Midbrain (tissue), 1 donor: Measurements from ENCODE around the gene KRTAP13-1.

Source experiments
- DNase-seq: peaks from one replicate; lab custom pipeline; 2025; lab: John Stamatoyannopoulos, UW

KRTAP13-1 gene, protein sequence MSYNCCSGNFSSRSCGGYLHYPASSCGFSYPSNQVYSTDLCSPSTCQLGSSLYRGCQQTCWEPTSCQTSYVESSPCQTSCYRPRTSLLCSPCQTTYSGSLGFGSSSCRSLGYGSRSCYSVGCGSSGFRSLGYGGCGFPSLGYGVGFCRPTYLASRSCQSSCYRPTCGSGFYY

DNA sequence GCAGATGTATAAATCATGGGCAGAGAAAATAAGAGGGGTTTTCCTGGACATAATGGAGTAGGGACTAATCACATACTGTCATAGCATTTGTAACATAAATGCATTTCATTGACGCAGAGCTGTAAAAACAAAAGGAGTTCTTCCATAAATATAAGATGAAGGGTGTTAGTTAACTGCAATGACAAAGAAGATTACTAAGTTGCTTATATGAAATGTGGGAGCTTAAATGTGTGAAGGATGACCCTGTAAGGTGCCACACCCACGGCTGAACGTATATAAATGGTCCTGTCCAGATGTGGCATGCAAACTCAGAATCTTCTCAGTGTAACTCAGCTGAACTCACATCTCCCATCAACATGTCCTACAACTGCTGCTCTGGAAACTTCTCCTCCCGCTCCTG lies at the start of gene KRTAP13-1:
Gene KRTAP13-1, plus strand, starts transcription at position 301 of the 400 bp plus-strand sequence. Its CDS starts 56 bp downstream, at position 357.
- no peak for DNase-seq

GRCh38 chr21:30348506-30348905 lies 47.3 kb upstream of the KRTAP13-1 start, which contains the start of gene KRTAP23-1:
Gene KRTAP23-1, minus strand, starts transcription at chr21:30348606. Its CDS starts 0 bp downstream, at chr21:30348606.
- DNase-seq: no peak

GRCh38 chr21:30349572-30349971 lies 46.3 kb upstream of the KRTAP13-1 start:
- DNase-seq: no peak

- DNase-seq: no peak
These were observed 44.3 kb upstream of the KRTAP13-1 start for GRCh38 chr21:30351534-30351933.

DNA sequence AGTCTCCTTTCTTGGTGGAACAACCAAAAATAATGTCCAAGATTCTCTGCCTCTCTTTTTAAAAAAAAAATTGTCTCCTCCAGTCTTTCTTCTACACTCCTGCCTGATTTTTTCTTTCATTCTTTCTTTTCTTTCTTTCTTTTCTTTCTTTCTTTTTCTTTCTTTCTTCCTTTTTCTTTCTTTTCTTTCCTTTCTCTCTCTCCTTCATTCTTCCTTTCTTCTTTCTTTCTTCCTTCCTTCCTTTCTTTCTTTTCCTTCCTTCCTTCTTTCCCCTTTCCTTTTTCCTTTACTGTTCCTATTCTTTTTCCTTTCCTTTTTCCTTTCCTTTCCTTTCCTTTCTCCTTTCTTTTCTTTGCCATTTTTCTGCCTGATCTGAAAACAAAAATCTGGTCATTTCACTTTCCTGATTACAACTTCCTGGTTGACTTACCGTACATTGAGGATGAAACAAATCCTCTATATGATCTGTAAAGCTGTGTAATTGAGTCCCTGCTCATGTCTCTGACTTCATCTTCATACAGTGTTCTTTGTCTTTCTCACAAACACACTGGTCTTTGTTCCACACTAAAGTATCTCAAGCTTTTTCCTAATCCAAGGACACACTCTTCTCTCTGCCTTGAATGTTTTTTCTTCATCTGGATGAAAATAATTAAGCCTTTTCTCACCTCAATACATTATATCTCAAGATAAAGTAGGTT lies 41.4 kb upstream of the KRTAP13-1 start:
- no peak for DNase-seq

GRCh38 chr21:30355906-30356305 lies 39.9 kb upstream of the KRTAP13-1 start:
- DNase-seq: no peak

- no peak for DNase-seq
These were observed 23.6 kb upstream of the KRTAP13-1 start, which contains the start of gene KRTAP13-2 for GRCh38 chr21:30372139-30372770. Gene KRTAP13-2, minus strand, starts transcription at chr21:30372271. Its CDS starts 58 bp downstream, at chr21:30372213.

- DNase-seq: no peak
These were observed 13.6 kb upstream of the KRTAP13-1 start for GRCh38 chr21:30382201-30382600.

- no peak for DNase-seq
These were observed 4.3 kb upstream of the KRTAP13-1 start for GRCh38 chr21:30391492-30392025.

DNA sequence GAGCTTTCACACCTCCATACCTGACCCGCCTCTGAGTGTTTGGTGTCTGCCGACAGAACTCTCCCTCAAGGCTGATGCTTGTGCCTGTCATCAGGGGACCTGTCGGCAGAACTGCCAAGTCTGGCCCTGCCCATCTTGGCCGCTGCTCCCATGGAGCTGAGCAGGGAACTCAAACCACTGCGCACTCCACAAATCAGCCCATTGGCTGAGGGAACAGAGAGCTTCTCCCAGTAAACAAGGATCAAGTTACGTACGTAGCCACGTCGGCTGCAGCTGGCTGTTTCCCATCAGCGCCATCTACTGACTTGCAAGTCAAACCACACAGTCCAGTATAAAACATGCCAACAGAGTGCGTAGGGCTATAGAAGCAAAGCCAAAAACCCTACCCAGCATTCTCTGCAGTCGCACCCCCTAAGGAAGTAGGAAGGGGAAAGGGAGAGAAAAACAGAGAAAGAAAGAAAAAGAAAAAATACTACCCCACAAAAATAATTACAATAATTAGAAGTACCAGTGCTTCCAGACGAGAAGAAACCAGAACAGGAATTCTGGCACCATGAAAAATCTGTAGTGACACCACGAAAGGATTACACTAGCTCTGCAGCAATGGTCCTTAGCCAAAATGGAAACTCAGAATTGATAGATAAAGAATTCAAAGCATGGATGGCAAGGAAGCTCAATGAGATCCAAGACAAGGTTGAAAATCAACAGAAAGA lies 13.1 kb downstream of the KRTAP13-1 start:
- no peak for DNase-seq

DNA sequence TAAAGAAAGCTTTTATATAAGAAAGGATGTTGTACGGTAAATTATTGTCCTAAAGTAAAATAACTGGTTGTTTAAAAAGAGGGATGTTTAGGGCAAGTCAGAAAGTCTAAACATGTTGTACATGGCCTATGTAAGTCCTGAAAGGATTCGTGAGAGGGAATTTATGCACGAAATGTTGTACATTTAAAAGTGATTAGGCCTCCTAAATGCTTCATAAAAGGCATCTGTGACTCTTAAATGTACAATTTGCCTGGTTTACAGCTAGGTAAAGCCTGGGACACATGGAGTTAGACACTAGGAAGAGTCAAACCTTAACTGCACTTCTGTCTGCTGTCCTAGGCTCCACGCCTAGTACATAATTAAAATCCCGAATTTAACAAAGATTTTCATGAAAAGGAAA lies 20.2 kb downstream of the KRTAP13-1 start:
- DNase-seq: no peak

GRCh38 chr21:30425826-30426225 lies 30.0 kb downstream of the KRTAP13-1 start, which contains the start of gene KRTAP13-3:
Gene KRTAP13-3, minus strand, starts transcription at chr21:30425926. Its CDS starts 14 bp downstream, at chr21:30425912.
- no peak for DNase-seq

DNA sequence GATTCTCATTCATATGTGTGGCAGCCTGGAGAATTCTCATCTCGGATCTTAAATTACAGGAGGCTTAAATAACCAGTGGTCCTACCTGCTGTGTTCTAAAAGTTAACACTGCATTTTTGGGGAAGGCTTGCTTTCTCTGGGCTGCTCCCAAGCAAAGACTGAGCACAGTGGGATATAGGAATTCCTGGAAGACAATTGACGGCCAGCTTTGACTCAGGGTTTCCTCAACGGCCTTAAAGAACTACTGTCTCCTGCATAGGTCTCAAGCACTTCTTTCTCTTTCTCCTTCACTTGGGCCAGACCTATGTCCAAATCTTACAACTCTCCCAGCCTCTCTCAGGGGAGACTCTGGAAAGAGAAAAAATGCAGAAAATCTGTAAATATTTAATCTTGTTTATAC lies 30.9 kb downstream of the KRTAP13-1 start:
- DNase-seq: no peak

DNA sequence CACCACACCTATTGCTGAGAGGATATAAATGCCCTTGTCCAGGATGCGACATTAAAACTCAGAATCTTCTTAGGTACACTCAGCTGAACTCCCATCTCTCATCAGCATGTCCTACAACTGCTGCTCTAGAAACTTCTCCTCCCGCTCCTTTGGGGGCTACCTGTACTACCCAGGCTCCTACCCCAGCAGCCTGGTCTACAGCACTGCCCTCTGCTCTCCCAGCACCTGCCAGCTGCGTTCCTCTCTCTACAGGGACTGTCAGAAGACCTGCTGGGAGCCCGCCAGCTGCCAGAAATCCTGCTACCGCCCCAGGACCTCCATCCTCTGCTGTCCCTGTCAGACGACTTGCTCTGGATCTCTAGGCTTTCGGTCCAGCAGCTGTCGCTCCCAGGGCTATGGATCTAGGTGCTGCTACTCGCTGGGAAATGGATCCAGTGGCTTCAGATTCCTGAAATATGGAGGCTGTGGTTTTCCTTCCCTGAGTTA lies 34.4 kb downstream of the KRTAP13-1 start, which contains the start of gene KRTAP13-4:
Gene KRTAP13-4, plus strand, starts transcription at position 51 of the 486 bp plus-strand sequence. Its CDS starts 56 bp downstream, at position 107.
- DNase-seq: no peak

- DNase-seq: peak; percentile 0
These were observed 38.3 kb downstream of the KRTAP13-1 start for GRCh38 chr21:30434033-30434631.

- no peak for DNase-seq
These were observed 41.3 kb downstream of the KRTAP13-1 start for GRCh38 chr21:30437010-30437565.

DNA sequence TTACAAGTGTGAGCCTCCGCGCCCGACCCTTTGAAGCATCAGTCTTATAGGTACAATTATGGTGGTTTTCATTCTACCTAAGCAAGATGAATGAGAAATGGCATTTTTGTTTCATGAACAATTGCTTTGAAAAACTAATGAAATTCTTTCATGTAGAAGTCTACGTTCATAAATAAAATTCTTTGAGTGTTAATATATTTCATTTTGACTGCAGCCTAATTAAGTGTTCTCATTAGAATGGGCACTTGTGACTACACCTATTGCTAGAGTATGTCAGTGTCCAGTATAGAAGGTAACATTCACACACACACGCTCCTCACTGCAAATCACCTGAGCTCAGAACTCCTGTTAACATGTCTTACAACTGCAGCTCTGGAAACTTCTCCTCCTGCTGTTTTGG lies 44.1 kb downstream of the KRTAP13-1 start, which contains the start of gene KRTAP15-1:
Gene KRTAP15-1, plus strand, starts transcription at position 301 of the 400 bp plus-strand sequence. Its CDS starts 53 bp downstream, at position 354.
- no peak for DNase-seq

- no peak for DNase-seq
These were observed 47.4 kb downstream of the KRTAP13-1 start for GRCh38 chr21:30443226-30443625.

- DNase-seq: no peak
These were observed 48.4 kb downstream of the KRTAP13-1 start for GRCh38 chr21:30444204-30444603.
